Measurements from ENCODE around the gene LHFPL6.

The LHFPL6 gene

DNA sequence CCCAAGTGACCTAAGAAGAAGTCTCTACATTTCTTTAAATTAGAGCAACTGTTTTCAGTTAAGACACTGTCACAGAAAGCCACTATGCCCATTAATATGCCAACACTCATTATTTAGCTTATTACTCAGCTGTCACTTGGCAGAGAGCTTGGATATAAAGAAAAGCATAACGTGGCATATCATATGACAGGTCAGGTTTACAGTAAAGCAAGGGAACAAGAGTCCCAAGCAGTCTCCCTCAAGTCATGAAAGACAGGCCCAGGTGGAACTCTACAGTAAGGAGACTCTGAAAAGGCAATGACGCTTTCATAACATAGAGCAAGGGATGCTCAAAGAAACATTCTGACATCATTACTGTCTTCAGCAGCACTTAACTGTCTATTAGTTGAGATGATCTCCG is 6.3 kb downstream of the LHFPL6 start:
- no peak overlapping the region for H2BK5ac ChIP-seq (ENCODE audit: low read depth, low read length, poor library complexity)
- H3K4me2 ChIP-seq (ENCODE audit: low read length), result no peak overlapping the region
- H3K79me1 ChIP-seq (ENCODE audit: low read length), result no peaks in the 10 kb centered on the region
- no peak overlapping the region for H2AFZ ChIP-seq (ENCODE audit: insufficient read depth, low read length, poor library complexity)
- H3K9me3 ChIP-seq (ENCODE audit: insufficient read depth, low read depth, low read length), result no peaks in the 10 kb centered on the region
- H3K79me2 ChIP-seq (ENCODE audit: control insufficient read depth, insufficient read depth, low read length, poor library complexity), result no peaks in the 10 kb centered on the region
- no peak overlapping the region for H2AK5ac ChIP-seq (ENCODE audit: low read length)
- H3K18ac ChIP-seq (ENCODE audit: low read length), result no peak overlapping the region
- H3K14ac ChIP-seq (ENCODE audit: low read length), result no peak overlapping the region
- peaks cover 5 to 7% of the 10 kb centered on the region in 2 experiments for H3K36me3 ChIP-seq (ENCODE audit: control insufficient read depth in 1 of 2, insufficient read depth in 2 of 2, low read length in 2 of 2)
- no peak overlapping the region for H4K8ac ChIP-seq (ENCODE audit: low read depth, low read length)
- no peak overlapping the region for H3K4me3 ChIP-seq (ENCODE audit: low read depth, low read length)
- no peak overlapping the region for H3K9ac ChIP-seq (ENCODE audit: low read length)
- no peak overlapping the region for H2BK12ac ChIP-seq (ENCODE audit: low read length)
- no peak for DNase-seq
- no peaks in the 10 kb centered on the region for H3K27me3 ChIP-seq (ENCODE audit: insufficient read depth, low read length)
- no peak overlapping the region for H4K12ac ChIP-seq (ENCODE audit: low read depth, low read length)
- no peak overlapping the region for H2BK120ac ChIP-seq (ENCODE audit: insufficient read depth, low read length, poor library complexity)
- WGBS (ENCODE audit: extremely low coverage, insufficient coverage, insufficient read length), result no CpG with 5 or more reads among the region's 3 CpGs
- H3K4ac ChIP-seq (ENCODE audit: low read depth, low read length), result no peak overlapping the region
- no peak overlapping the region for H3K23ac ChIP-seq (ENCODE audit: low read length)
- no peak overlapping the region for H3K27ac ChIP-seq (ENCODE audit: low read depth, low read length)
- peaks cover 3% of the 10 kb centered on the region in 2 experiments for H3K4me1 ChIP-seq (ENCODE audit: control insufficient read depth in 1 of 2, insufficient read depth in 2 of 2, low read length in 2 of 2)
- H4K91ac ChIP-seq (ENCODE audit: low read depth, low read length), result no peak overlapping the region

DNA sequence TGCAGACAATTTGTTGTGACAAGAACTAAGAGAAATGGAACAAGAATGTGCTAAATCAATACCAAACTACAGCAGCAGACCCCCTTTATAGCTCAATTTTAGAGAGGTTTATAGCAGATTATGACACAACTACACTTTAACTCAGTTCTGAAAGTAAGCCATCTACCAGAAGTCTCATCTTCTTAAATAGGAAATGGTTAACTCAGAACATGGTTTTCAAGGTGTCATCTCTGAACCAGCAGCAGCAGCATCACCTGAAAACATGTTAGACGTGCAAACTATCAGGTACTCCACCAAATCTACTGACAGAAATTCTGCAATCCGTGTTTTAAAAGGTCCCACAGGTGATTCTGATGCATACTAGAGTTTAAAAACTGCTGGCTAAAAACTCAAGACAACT is 6.8 kb downstream of the LHFPL6 start:
- no peak overlapping the region for H4K8ac ChIP-seq (ENCODE audit: low read depth, low read length)
- H3K27ac ChIP-seq (ENCODE audit: low read depth, low read length), result no peak overlapping the region
- no peak overlapping the region for H3K4me3 ChIP-seq (ENCODE audit: low read depth, low read length)
- H3K36me3 ChIP-seq (ENCODE audit: control insufficient read depth in 1 of 2, insufficient read depth in 2 of 2, low read length in 2 of 2), result peaks cover 5 to 7% of the 10 kb centered on the region in 2 experiments
- DNase-seq, result no peak
- no peak overlapping the region for H2AFZ ChIP-seq (ENCODE audit: insufficient read depth, low read length, poor library complexity)
- H4K12ac ChIP-seq (ENCODE audit: low read depth, low read length), result no peak overlapping the region
- no peaks in the 10 kb centered on the region for H3K79me2 ChIP-seq (ENCODE audit: control insufficient read depth, insufficient read depth, low read length, poor library complexity)
- H3K23ac ChIP-seq (ENCODE audit: low read length), result no peak overlapping the region
- WGBS (ENCODE audit: extremely low coverage, insufficient coverage, insufficient read length), result no CpG with 5 or more reads among the region's 2 CpGs
- no peak overlapping the region for H3K4ac ChIP-seq (ENCODE audit: low read depth, low read length)
- H3K4me1 ChIP-seq (ENCODE audit: control insufficient read depth in 1 of 2, insufficient read depth in 2 of 2, low read length in 2 of 2), result peaks cover 3% of the 10 kb centered on the region in 2 experiments
- no peaks in the 10 kb centered on the region for H3K9me3 ChIP-seq (ENCODE audit: insufficient read depth, low read depth, low read length)
- H2BK120ac ChIP-seq (ENCODE audit: insufficient read depth, low read length, poor library complexity), result no peak overlapping the region
- H4K91ac ChIP-seq (ENCODE audit: low read depth, low read length), result no peak overlapping the region
- no peak overlapping the region for H3K9ac ChIP-seq (ENCODE audit: low read length)
- H3K79me1 ChIP-seq (ENCODE audit: low read length), result no peaks in the 10 kb centered on the region
- no peak overlapping the region for H2BK12ac ChIP-seq (ENCODE audit: low read length)
- H3K27me3 ChIP-seq (ENCODE audit: insufficient read depth, low read length), result no peaks in the 10 kb centered on the region
- H2AK5ac ChIP-seq (ENCODE audit: low read length), result no peak overlapping the region
- no peak overlapping the region for H3K4me2 ChIP-seq (ENCODE audit: low read length)
- no peak overlapping the region for H3K14ac ChIP-seq (ENCODE audit: low read length)
- H2BK5ac ChIP-seq (ENCODE audit: low read depth, low read length, poor library complexity), result no peak overlapping the region
- no peak overlapping the region for H3K18ac ChIP-seq (ENCODE audit: low read length)

GRCh38 chr13:39590466-39591036 is 12.4 kb downstream of the LHFPL6 start:
- Histone ChIP-seq H3K9ac (ENCODE audit: low read length) (no peak overlapping the region), H3K18ac (ENCODE audit: low read length) (no peak overlapping the region), H2BK12ac (ENCODE audit: low read length) (no peak overlapping the region), H2AFZ (ENCODE audit: insufficient read depth, low read length, poor library complexity) (no peak overlapping the region), H3K27me3 (ENCODE audit: insufficient read depth, low read length) (no peaks in the 10 kb centered on the region), H4K8ac (ENCODE audit: low read depth, low read length) (no peak overlapping the region), H3K79me2 (ENCODE audit: control insufficient read depth, insufficient read depth, low read length, poor library complexity) (no peaks in the 10 kb centered on the region), H3K9me3 (ENCODE audit: insufficient read depth, low read depth, low read length) (no peaks in the 10 kb centered on the region), H3K23ac (ENCODE audit: low read length) (no peak overlapping the region), H3K4ac (ENCODE audit: low read depth, low read length) (no peak overlapping the region), H2AK5ac (ENCODE audit: low read length) (no peak overlapping the region), H3K36me3 (ENCODE audit: control insufficient read depth in 1 of 2, insufficient read depth in 2 of 2, low read length in 2 of 2) (peaks cover 5% of the 10 kb centered on the region in 2 experiments), H4K91ac (ENCODE audit: low read depth, low read length) (no peak overlapping the region), H2BK120ac (ENCODE audit: insufficient read depth, low read length, poor library complexity) (no peak overlapping the region), H3K4me2 (ENCODE audit: low read length) (no peak overlapping the region), H3K4me3 (ENCODE audit: low read depth, low read length) (no peak overlapping the region), H4K12ac (ENCODE audit: low read depth, low read length) (no peak overlapping the region), H3K14ac (ENCODE audit: low read length) (no peak overlapping the region), H3K4me1 (ENCODE audit: control insufficient read depth in 1 of 2, insufficient read depth in 2 of 2, low read length in 2 of 2) (no peaks in the 10 kb centered on the region), H3K27ac (ENCODE audit: low read depth, low read length) (no peak overlapping the region), H2BK5ac (ENCODE audit: low read depth, low read length, poor library complexity) (no peak overlapping the region), H3K79me1 (ENCODE audit: low read length) (no peaks in the 10 kb centered on the region)
- no CpG with 5 or more reads among the region's 2 CpGs for WGBS (ENCODE audit: extremely low coverage, insufficient coverage, insufficient read length)
- DNase-seq, result no peak

DNA sequence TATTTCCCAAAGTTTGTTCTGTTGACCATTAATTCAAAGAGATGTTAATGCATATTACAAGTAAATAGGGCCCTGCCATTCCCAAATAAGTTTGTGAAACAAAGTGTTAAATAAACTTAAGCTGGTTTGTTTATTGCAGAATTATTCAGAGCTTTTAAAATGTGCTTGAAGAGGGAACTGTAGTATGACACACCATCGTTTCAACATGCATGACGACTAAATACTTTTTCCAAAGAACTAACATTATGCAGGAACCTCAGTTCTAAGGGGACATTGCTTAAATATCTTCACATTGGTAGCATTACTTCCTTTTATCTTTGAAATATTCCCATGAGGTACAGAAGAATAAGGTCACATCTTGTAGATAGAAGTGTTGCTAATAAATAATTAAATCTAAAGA is 14.6 kb downstream of the LHFPL6 start:
- DNase-seq, result peak in 1 of 2 donors; percentile 51
- H2AFZ ChIP-seq (ENCODE audit: insufficient read depth, low read length, poor library complexity), result no peak overlapping the region
- H2BK12ac ChIP-seq (ENCODE audit: low read length), result no peak overlapping the region
- H3K4me1 ChIP-seq (ENCODE audit: control insufficient read depth in 1 of 2, insufficient read depth in 2 of 2, low read length in 2 of 2), result no peaks in the 10 kb centered on the region
- H3K4me2 ChIP-seq (ENCODE audit: low read length), result no peak overlapping the region
- H2BK120ac ChIP-seq (ENCODE audit: insufficient read depth, low read length, poor library complexity), result no peak overlapping the region
- H3K79me1 ChIP-seq (ENCODE audit: low read length), result no peaks in the 10 kb centered on the region
- no peak overlapping the region for H2BK5ac ChIP-seq (ENCODE audit: low read depth, low read length, poor library complexity)
- H4K91ac ChIP-seq (ENCODE audit: low read depth, low read length), result no peak overlapping the region
- H3K14ac ChIP-seq (ENCODE audit: low read length), result no peak overlapping the region
- no peaks in the 10 kb centered on the region for H3K27me3 ChIP-seq (ENCODE audit: insufficient read depth, low read length)
- no CpG with 5 or more reads among the region's 2 CpGs for WGBS (ENCODE audit: extremely low coverage, insufficient coverage, insufficient read length)
- H4K12ac ChIP-seq (ENCODE audit: low read depth, low read length), result no peak overlapping the region
- H3K23ac ChIP-seq (ENCODE audit: low read length), result no peak overlapping the region
- no peaks in the 10 kb centered on the region for H3K9me3 ChIP-seq (ENCODE audit: insufficient read depth, low read depth, low read length)
- H3K4ac ChIP-seq (ENCODE audit: low read depth, low read length), result no peak overlapping the region
- H4K8ac ChIP-seq (ENCODE audit: low read depth, low read length), result no peak overlapping the region
- no peaks in the 10 kb centered on the region for H3K79me2 ChIP-seq (ENCODE audit: control insufficient read depth, insufficient read depth, low read length, poor library complexity)
- no peak overlapping the region for H3K27ac ChIP-seq (ENCODE audit: low read depth, low read length)
- H3K36me3 ChIP-seq (ENCODE audit: control insufficient read depth in 1 of 2, insufficient read depth in 2 of 2, low read length in 2 of 2), result no peaks in the 10 kb centered on the region
- no peak overlapping the region for H3K4me3 ChIP-seq (ENCODE audit: low read depth, low read length)
- no peak overlapping the region for H2AK5ac ChIP-seq (ENCODE audit: low read length)
- H3K18ac ChIP-seq (ENCODE audit: low read length), result no peak overlapping the region
- H3K9ac ChIP-seq (ENCODE audit: low read length), result no peak overlapping the region

Measured in trophoblast cell (in vitro differentiated cells and primary cell).